K562 (cell line): ENCODE data around the gene MDN1. TPM values are rescaled to one million over a fixed set of nuclear protein-coding genes. Genes with fewer than 3 reads are reported as not detected.
A peak's percentile ranks its signal among the peaks of the same experiment; 100 is the strongest.

Experiments used
- ATAC-seq: fragments of 200-7000 bp; cut with Tn5 transposase; 3 replicates; pipeline ENCODE4 v1.9.1; 2020; ENCODE audit warnings: moderate library complexity
- BruUV-seq: library from RNA; stranded (reverse); fragments of 400-500 nt; replicated peaks from 2 replicates; lab custom pipeline; 2021; lab: Mats Ljungman, UMichigan
- CTCF ChIA-PET: fragments of 300-600 bp; formaldehyde crosslinking; extraction: SDS; loops from one replicate; lab custom pipeline; 2021; ENCODE audit warnings: low intra/inter-chr PET ratio; lab: Yijun Ruan, JAX
- POLR2A ChIA-PET: fragments of 300-600, 350-650 bp; sonication (Branson Sonifier 250); formaldehyde crosslinking; extraction: SDS; loops from one replicate; lab custom pipeline; 2021; ENCODE audit warnings: antibody characterized with exemption, inconsistent platforms; lab: Yijun Ruan, JAX
- DNase-seq, 4 experiments: peaks; one replicate each; pipeline versions ENCODE4 v3.0.0 to v3.0.0-alpha.2; 2011 to 2018; ENCODE audit warnings: low spot score in 3 of 4, mixed read lengths in 3 of 4; ENCODE audit errors: extremely low read depth in 1 of 4
- FAIRE-seq: peaks from 2 replicates; lab custom pipeline; 2011; peaks lifted over from hg19 to GRCh38; lab: Jason Lieb, UNC
- H2AFZ ChIP-seq: 2 replicates; pipeline ENCODE4 v1.6.0; 2011; ENCODE audit warnings: low read depth, low read length, control low read depth, inconsistent platforms
- H3K27ac ChIP-seq: fragments of 200-600 bp; 3 replicates; pipeline ENCODE4 v1.8.0; 2011; ENCODE audit warnings: low read depth, mild to moderate bottlenecking, control low read depth, inconsistent platforms, low read length, moderate library complexity, mixed read lengths; ENCODE audit errors: extremely low read depth
- H3K27me3 ChIP-seq, 2 experiments: fragments of 300-600 bp in 1 of 2; 2 replicates in 1 of 2; 3 replicates in 1 of 2; pipeline versions ENCODE4 v1.6.0 to v1.8.0; 2011; ENCODE audit warnings: inconsistent platforms in 2 of 2, low read length in 2 of 2, mild to moderate bottlenecking in 1 of 2, mixed read lengths in 1 of 2, moderate library complexity in 1 of 2; ENCODE audit not compliant: control insufficient read depth in 2 of 2, insufficient read depth in 2 of 2
- H3K36me3 ChIP-seq: fragments of 300-600 bp; 3 replicates; pipeline ENCODE4 v1.8.0; 2011; ENCODE audit warnings: mild to moderate bottlenecking, low read length, inconsistent platforms; ENCODE audit not compliant: control insufficient read depth, insufficient read depth
- H3K4me1 ChIP-seq, 2 experiments: fragments of 200-600 bp in 1 of 2; replicated peaks in 1 of 2; 2 replicates in 1 of 2; 3 replicates in 1 of 2; pipeline versions ENCODE4 v1.5.1 to v1.8.0; 2011; ENCODE audit warnings: inconsistent platforms in 2 of 2, low read length in 2 of 2, mild to moderate bottlenecking in 1 of 2, mixed read lengths in 1 of 2, moderate library complexity in 1 of 2; ENCODE audit not compliant: control insufficient read depth in 2 of 2, insufficient read depth in 2 of 2
- H3K4me2 ChIP-seq: 2 replicates; pipeline ENCODE4 v1.6.1; 2011; ENCODE audit warnings: low read length, control low read depth, inconsistent platforms, mixed read lengths; ENCODE audit not compliant: insufficient read depth
- H3K4me3 ChIP-seq: fragments of 200-600 bp; sonication (generic), shearing (Covaris generic); 2 replicates; pipeline ENCODE4 v1.5.1; 2016; ENCODE audit warnings: control low read depth, inconsistent platforms
- H3K79me2 ChIP-seq: fragments of 200-600 bp; 3 replicates; pipeline ENCODE4 v1.8.0; 2011; ENCODE audit warnings: low read length, inconsistent platforms; ENCODE audit not compliant: control insufficient read depth, insufficient read depth
- H3K9ac ChIP-seq, 2 experiments: 2 replicates each; pipeline versions ENCODE4 v1.6.0 to v1.6.1; 2011; ENCODE audit warnings: low read depth in 2 of 2, low read length in 2 of 2, control low read depth in 1 of 2, inconsistent platforms in 1 of 2, mild to moderate bottlenecking in 1 of 2, mixed read lengths in 1 of 2; ENCODE audit not compliant: insufficient read depth in 1 of 2
- H3K9me1 ChIP-seq: one replicate; pipeline ENCODE4 v1.6.0; 2011; ENCODE audit warnings: inconsistent platforms, mild to moderate bottlenecking, low read length, moderate library complexity; ENCODE audit not compliant: control insufficient read depth, insufficient read depth
- H3K9me3 ChIP-seq: replicated peaks from 2 replicates; pipeline ENCODE4 v1.5.1; 2011; ENCODE audit warnings: low read depth, low read length, inconsistent platforms; ENCODE audit not compliant: control insufficient read depth, insufficient read depth
- H4K20me1 ChIP-seq: replicated peaks from 2 replicates; pipeline ENCODE4 v1.6.1; 2011; ENCODE audit warnings: low read length, inconsistent platforms, mixed read lengths; ENCODE audit not compliant: control insufficient read depth, insufficient read depth
- HMG20A ChIP-seq: fragments of 450-650 bp; formaldehyde crosslinking; conservative IDR thresholded peaks from 2 replicates; pipeline ENCODE4 v1.4.0; 2020; ENCODE audit warnings: mild to moderate bottlenecking, mixed read lengths
- MLLT1 ChIP-seq, 2 experiments: fragments of 450-650 bp; IDR thresholded peaks; 2 replicates each; pipeline ENCODE4 v1.6.1; 2016
- POLR2A ChIP-seq: fragments of 450-650 bp; conservative IDR thresholded peaks from 2 replicates; pipeline ENCODE4 v1.6.1; 2016
- ZNF121 ChIP-seq: sonication (generic); formaldehyde crosslinking; conservative IDR thresholded peaks from 2 replicates; pipeline ENCODE4 v1.8.0; 2022; ENCODE audit warnings: missing genetic modification reagents
- WGBS: fragments of 100-300 bp; shearing (Covaris generic); methylation state at CpG from one replicate; pipeline ENCODE4 v1.1.6; 2016; ENCODE audit warnings: low coverage, mixed read lengths; ENCODE audit not compliant: insufficient coverage; ENCODE audit errors: missing lambda C conversion rate; 5-methylcytosine and 5-hydroxymethylcytosine counted together
- in situ Hi-C: fragments of 300-500 bp; cut with MboI; formaldehyde crosslinking; loops from 4 replicates; pipeline ENCODE4 v1.15.0; 2018; ENCODE audit warnings: inconsistent platforms, mixed read lengths
- intact Hi-C: fragments of 100-400 bp; cut with micrococcal nuclease; formaldehyde crosslinking; loops from 2 replicates; pipeline ENCODE4 v1.14.2; 2022
- polyA plus RNA-seq, 8 experiments: library from polyadenylated mRNA; depleted of rRNA in 4 of 8; stranded (reverse) in 5 of 8; unstranded in 3 of 8; fragments of >200 nt; fragmentation: Nextera tagmentation in 2 of 8; fragmentation: Illumina TruSeq in 1 of 8; extraction: Ambion mirVana in 2 of 8; extraction: Trizol in 1 of 8; gene quantifications; 2 replicates each; pipeline versions ENCODE4 v1.2.1 to v1.2.3, GENCODE V29; 2011 to 2014; ENCODE audit warnings: inconsistent platforms in 1 of 8, missing spikeins in 1 of 8
- total RNA-seq, 7 experiments: library from RNA; depleted of rRNA in 6 of 7; stranded (reverse); fragments of >200 nt in 6 of 7; fragmentation: Illumina TruSeq in 2 of 7; extraction: Trizol in 2 of 7; gene quantifications; 2 replicates each; pipeline versions ENCODE4 v1.2.1 to v1.2.3, GENCODE V29; 2011 to 2021; ENCODE audit warnings: low replicate concordance in 1 of 7
- TF ChIP-seq, protein P1 (sequence below): fragments of 450-650 bp; IDR thresholded peaks from 2 replicates; pipeline ENCODE4 v1.6.1; 2016; ENCODE audit warnings: antibody characterized with exemption
- TF ChIP-seq, protein P2 (sequence below), 3 experiments: fragments of 200-800 bp in 1 of 3; sonication (Bioruptor generic) in 1 of 3; sonication (generic) in 1 of 3; formaldehyde crosslinking in 1 of 3; IDR thresholded peaks; 2 replicates each; pipeline versions ENCODE4 v1.6.1 to v1.8.0; 2016 to 2022; ENCODE audit warnings: mild to moderate bottlenecking in 2 of 3, missing compliant biosample characterization in 2 of 3, missing genetic modification characterization in 2 of 3, missing genetic modification reagents in 1 of 3

MDN1 gene
- total and polyA plus RNA-seq, 9 of the 15 experiments (the other 6 are each of a cell fraction or from before 2014, with no cell fraction given): 25.6 to 93.6 (median 43.0) TPM

DNA sequence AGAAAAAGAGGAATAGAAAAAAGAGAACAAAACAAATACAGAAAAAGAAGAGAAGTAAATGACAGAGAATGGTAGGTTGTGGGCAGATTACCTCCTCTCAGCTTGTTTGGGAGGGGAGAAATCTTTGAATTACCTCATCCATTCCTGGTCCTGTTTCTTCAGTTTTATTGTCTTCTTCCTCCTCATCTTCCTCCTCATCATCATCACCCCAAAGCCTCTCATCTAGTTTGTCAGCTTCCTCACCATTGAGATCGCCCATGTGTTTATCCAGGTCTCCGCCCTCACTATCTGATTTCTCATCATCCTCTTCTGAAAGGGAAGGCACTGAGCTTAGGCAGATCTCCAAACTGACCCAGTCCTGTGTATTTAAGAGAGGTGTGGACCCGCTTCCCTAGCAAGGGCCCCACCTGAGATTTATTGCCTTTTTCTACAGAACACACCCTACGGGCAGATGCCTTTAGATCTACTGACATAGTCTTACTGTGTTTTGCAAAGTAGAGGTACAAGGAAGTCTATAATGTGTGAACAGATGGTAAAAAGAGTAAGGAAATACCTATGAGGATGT lies 156.9 kb downstream of the MDN1 start:
- no peak overlapping the region for H3K4me2 ChIP-seq
- WGBS: 95% methylated on average over 4 of the region's 4 CpGs
- in situ Hi-C loops: no loop called here
- DNase-seq (no peak), ATAC-seq (no peak), FAIRE-seq (no peak)
- H2AFZ ChIP-seq: no peak overlapping the region
- no peak overlapping the region for H3K27ac ChIP-seq
- CTCF ChIA-PET: no interaction called here
- no peaks in the 10 kb centered on the region for H3K27me3 ChIP-seq
- BruUV-seq: no TSS peak
- H3K9ac ChIP-seq: no peak overlapping the region
- H3K9me1 ChIP-seq: no peaks in the 10 kb centered on the region
- H3K9me3 ChIP-seq: no peaks in the 10 kb centered on the region
- intact Hi-C loops: no loop called here
- H3K4me1 ChIP-seq: no peaks in the 10 kb centered on the region
- peaks cover 90% of the 10 kb centered on the region for H3K36me3 ChIP-seq
- POLR2A ChIA-PET: interaction anchor here (1.0 kb wide), 1 partner anchor 13 kb away, joined by 3 read pairs; no protein-coding TSS in a partner anchor
- TF ChIP-seq MLLT1 (IDR thresholded peaks at IDR 0.05) (no peak), HMG20A (CRISPR knock-in tag) (no peak), POLR2A (0 out of 2 replicates have a peak, but pooled peaks have one; percentile 19), ZNF121 (CRISPR knock-in tag) (no peak)
- TF ChIP-seq, protein P1, sequence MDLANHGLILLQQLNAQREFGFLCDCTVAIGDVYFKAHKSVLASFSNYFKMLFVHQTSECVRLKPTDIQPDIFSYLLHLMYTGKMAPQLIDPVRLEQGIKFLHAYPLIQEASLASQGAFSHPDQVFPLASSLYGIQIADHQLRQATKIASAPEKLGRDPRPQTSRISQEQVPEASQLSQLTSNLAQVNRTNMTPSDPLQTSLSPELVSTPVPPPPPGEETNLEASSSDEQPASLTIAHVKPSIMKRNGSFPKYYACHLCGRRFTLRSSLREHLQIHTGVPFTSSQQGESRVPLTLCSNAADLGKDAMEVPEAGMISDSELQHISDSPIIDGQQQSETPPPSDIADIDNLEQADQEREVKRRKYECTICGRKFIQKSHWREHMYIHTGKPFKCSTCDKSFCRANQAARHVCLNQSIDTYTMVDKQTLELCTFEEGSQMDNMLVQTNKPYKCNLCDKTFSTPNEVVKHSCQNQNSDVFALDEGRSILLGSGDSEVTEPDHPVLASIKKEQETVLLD: no peak
- TF ChIP-seq, protein P2, sequence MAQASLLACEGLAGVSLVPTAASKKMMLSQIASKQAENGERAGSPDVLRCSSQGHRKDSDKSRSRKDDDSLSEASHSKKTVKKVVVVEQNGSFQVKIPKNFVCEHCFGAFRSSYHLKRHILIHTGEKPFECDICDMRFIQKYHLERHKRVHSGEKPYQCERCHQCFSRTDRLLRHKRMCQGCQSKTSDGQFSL (CRISPR knock-in tag; IDR thresholded peaks at IDR 0.05): no peak
- TF ChIP-seq, protein P2 (tag; IDR thresholded peaks at IDR 0.05): no peak
- no peaks in the 10 kb centered on the region for H4K20me1 ChIP-seq
- H3K79me2 ChIP-seq: no peaks in the 10 kb centered on the region
- no peak overlapping the region for H3K4me3 ChIP-seq
